Hematopoietic multipotent progenitor cell treated with erythropoietin and hydrocortisone succinate and interleukin-3 and kit ligand, for 8 days (in vitro differentiated cells): ENCODE results near the gene MAP4K5.
A peak's percentile ranks its signal among the peaks of the same experiment; 100 is the strongest.
"Not testable (repeated sequence)": the region's sequence is repeated elsewhere in the genome, so short reads cannot be mapped to it uniquely, and the experiment has no call there.

Experiments
- DNase-seq: peaks from one replicate; pipeline ENCODE4 v3.0.0-alpha.2; 2015

MAP4K5 gene

GRCh38 chr14:50531595-50532501, 521 bp downstream of the MAP4K5 start:
- DNase-seq = peak; percentile 63

DNA sequence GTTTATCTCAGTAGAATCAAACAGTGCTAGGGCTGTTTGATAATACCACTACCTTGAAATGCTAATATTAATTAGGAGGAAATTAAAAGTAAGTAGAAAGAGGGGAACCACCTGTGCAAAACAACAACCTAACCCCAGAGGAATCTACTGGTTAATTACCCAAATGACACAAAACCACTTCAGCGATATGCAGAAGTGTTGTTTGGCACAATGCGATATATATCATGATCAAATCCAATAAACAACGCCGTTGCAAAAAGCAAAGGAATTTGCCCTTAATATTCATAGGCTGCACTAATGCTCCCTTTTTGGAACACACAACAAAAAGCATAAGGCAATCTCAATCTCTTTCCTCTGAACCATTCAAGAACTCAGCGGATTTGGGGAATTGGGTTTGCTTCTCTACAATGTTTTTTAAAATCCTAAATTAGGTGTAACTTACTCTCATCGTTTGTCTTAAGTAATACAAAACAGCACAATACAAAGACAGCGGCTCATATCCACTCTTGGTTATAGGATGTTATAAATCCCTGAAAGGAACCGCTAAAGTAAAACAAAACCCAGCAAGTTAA, 1.5 kb downstream of the MAP4K5 start:
- DNase-seq = no peak

- no peak for DNase-seq
These were observed 2.0 kb downstream of the MAP4K5 start for GRCh38 chr14:50530358-50530757.

DNA sequence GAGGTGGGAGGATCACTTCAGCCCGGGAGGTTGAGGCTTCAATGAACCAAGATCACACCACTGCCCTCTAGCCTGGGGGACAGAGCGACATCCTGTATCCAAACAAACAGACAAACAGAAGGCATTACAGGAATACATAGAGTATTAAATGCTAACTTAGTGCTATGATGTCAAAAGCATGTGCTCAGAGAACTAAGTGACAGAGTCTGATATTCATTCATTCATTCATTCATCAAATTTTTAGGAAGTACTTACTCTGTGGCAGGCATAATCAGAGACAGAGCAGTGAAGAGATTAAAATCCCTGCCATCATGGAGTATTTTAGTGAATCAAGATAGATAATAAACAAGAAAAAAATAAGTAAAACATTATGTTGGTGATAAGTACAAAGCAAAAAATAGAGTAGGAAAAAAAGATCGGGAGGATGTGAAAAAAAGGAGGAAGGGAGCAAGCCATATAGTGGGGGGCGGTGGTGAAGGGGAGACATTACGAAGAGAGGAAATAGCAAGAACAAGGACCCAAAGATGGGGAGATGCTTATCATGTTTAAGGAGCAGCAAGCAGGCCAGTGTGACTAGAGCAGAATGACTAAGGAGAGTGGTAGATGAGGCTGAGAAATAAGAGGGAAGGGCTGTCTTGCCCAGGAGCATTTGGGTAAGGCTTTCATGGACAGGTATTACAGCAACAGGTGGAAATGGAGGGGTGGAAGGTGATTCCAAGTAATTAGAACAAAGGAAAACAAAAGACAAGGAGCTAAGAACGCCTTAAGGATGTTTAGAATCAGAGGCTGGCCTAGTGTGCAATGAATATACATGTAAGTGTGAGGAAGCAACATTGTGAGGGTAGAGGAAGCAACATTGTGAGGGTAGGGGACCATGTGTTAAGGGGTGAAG, 2.8 kb downstream of the MAP4K5 start:
- peak; percentile 38 for DNase-seq

GRCh38 chr14:50528000-50528399, 4.4 kb downstream of the MAP4K5 start:
- no peak for DNase-seq

- DNase-seq = no peak
These were observed 7.4 kb downstream of the MAP4K5 start for GRCh38 chr14:50524731-50525515.

GRCh38 chr14:50524060-50524459, 8.3 kb downstream of the MAP4K5 start:
- DNase-seq = no peak

DNA sequence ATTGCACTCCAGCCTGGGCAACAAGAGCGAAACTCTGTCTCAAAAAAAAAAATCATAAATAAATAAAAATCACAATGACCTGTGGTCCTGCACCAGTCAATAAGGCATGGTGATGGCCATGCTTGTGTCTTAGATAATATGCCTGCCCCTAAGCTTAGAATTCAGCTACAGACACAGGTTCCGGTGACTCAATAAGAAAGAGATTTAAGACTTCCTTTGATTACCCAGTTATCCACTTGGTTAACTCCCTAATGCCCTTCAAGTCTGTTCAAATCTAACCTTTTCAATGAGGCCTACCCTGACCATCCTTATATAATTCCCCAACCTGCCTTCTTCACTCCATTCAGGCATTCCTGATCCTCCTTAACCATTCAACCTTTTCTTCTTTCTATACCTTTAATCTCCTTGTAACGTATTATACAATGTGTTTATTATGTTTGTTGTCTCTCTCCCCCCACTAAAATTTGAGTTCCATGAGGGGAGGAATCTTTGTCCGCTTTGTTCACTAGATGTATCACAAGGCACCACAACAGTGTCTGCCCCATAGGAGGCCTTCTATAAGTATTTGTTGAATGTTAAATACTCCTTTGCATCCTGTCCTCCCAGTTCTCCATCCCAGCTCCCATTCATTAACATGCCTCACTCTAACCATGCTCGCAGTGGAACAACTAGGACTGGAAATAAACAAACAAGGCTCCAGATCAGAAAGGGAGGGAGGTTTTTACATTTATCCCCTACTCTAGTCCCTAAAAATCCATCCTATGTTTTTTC, 8.9 kb downstream of the MAP4K5 start:
- DNase-seq = no peak

GRCh38 chr14:50521912-50522341, 10.4 kb downstream of the MAP4K5 start:
- no peak for DNase-seq

DNA sequence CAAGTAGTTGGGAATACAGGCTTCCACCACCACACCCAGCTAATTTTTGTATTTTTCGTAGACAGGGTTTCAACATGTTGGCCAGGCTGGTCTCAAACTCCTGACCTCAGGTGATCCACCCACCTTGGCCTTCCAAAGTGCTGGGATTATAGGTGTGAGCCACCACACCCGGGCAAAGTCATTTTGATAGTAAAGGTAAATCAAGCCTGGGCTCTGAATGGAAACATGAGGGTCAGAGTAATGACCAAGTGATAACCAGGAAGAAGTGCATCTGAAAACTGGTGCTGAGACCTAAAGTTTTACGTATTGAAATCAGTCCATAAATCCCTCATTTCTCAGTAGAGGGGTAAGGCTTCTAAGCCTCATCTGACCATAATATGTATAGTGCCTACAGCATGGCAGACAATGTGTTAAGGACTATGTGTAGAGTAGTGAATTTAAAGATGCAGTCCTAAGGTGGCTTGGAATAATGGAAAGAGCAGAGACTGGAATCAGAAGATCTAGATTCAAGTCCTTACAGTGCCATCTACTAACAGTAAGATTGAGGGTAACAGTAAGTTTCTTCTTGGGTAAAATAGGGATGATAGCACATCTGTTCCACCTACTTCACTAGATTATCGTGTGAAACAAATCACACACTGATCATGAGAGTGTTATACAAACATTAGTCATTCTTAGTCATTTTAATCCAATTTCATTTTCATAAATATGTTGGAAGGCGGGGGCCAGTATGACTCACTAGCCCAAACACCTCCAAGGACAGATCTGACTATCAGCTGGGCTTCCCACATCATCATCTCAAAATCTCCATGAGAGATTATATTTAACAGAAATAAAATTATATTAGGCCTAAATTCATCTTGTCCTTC, 11.2 kb downstream of the MAP4K5 start:
- DNase-seq = peak; percentile 21

GRCh38 chr14:50516091-50516490, 16.3 kb downstream of the MAP4K5 start:
- no peak for DNase-seq

GRCh38 chr14:50512463-50512862, 19.9 kb downstream of the MAP4K5 start:
- no peak for DNase-seq

DNA sequence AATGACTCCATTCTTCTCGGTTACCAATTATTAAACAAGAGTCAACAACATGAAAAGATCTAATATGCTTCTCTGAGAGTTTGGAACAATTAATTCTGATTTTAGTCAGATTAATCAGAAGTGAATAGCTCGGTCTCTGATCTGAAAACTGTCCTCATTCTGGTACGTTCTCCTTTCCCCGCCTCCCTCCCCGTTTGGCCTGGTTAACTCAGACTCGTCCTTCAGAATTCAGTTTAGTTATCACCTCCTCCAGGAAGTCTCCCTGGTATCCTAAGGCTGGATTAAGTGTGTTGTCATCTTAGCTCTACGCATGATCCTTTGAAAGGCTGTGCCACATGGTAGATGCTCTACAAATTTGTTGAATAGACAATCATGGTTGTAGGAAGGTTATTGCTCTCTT, 22.2 kb downstream of the MAP4K5 start:
- DNase-seq = no peak

GRCh38 chr14:50507078-50507477, 25.3 kb downstream of the MAP4K5 start:
- not testable (repeated sequence) for DNase-seq

GRCh38 chr14:50501642-50502041, 30.7 kb downstream of the MAP4K5 start:
- DNase-seq = no peak

DNA sequence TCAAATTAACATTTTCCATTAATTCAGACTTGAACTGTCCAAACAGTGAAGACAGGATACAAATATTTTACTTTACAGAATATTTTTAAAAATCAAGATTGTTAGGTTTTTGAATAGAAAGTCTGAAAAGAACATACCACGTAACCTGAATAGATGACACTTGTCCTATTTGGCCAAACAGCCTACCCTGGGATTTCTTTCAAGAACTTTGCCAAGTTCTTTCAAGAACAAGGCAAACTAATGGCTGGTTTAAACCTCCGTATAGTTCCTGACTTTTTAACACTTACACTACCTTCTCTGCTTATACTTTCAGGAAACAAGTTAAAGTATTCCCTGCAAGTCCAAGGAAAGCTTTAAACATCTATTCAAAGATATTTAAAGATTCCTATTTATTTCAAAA, 35.0 kb downstream of the MAP4K5 start:
- no peak for DNase-seq

DNA sequence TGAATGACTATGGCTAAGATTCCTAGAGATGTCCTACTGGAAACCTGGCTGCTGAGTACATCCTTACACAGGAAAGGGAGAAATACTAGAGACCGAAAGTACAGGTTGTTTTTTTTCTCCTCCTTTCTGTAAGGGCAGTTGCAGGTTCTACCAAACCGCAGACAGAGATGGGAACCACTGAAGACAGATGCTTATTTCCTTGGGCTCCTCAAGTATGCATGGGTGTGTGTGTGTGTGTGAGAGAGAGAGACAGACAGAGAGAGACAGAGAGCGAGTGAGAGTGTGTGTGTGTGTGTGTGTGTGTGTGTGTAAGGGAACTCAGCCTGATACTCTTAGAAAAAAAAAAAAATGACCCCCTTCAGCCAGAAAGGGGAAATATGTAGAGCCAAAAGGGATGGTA, 42.5 kb downstream of the MAP4K5 start:
- no peak for DNase-seq

DNA sequence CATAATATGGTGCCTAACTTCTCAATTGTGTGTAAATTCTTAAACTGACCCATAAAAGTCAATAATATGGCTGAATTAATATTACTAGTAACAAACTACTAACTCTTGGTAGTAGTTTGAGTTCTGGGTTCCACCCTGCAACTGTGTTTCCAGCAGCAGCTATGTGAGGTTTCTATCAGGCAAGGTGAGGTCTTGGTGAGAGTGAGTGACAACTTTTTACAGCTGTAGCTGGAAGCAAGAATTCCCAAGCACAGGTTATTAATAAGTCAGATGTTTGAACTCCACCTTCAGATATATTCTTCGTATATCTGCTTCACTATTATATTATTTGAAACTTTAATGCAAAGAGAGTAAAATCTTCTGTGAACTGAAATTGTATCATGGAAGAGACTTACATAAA, 43.8 kb downstream of the MAP4K5 start:
- DNase-seq = no peak

DNA sequence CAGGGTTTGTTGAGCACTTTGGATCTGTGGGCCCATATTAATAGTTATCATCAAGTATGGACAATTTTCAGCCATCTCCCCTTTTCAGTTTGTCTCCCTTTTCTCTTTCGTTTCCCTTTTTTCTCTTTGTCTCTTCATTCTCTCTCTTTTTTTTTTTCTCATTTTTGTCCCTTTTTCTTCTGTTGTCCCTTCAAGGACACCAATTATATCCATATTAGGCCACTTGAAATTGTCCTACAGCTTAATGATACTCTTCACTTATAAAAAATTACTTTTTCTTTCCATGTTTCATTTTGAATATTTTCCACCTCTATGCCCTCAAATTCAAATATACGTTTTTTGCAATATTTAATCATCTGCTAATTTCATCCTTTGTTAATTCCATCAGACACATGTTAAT, 53.3 kb downstream of the MAP4K5 start:
- DNase-seq = no peak

DNA sequence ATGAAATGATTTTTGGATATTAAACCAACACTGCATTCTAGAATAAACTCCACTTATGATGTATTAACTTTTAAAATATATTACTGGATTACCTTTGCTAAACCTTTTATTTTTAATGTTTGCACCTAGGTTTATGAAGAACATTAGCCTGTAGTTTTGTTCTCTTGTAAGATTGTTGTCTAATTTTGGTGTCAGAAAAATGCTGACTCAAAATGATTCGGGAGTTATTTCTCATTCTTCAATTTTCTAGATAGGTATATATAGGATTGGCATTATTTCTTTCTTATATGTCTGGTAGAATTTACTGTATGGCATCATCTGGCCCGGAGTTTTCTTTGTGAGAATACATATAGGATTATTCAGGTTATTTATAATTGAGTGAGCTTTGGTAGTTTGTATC, 54.6 kb downstream of the MAP4K5 start:
- DNase-seq = no peak

DNA sequence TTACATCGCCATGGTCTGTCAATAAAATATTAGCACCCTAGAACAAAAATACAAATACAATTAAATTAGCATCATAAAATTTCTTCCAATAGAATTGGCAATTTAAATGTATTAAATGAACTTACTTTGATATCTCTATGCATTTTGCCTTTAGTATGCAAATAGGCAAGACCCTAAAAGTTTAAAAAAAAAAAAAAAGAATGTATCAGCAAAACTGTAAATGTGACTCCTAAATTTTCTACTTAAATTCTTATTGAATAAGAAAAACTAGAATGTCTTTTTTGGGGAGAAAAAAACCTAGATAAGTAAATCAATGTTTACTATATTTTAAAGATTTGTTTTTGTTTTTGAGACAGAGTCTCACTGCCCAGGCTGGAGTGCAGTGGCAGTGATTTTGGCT, 56.2 kb downstream of the MAP4K5 start:
- DNase-seq = no peak
